ENCODE measurements around the gene RGS1. TPM values are rescaled to one million over a fixed set of nuclear protein-coding genes. Genes with fewer than 3 reads are reported as not detected.
"Not testable (repeated sequence)": the region's sequence is repeated elsewhere in the genome, so short reads cannot be mapped to it uniquely, and the experiment has no call there.

RGS1 gene
- total RNA-seq, 1 experiment from 2014 or later = not detected

DNA sequence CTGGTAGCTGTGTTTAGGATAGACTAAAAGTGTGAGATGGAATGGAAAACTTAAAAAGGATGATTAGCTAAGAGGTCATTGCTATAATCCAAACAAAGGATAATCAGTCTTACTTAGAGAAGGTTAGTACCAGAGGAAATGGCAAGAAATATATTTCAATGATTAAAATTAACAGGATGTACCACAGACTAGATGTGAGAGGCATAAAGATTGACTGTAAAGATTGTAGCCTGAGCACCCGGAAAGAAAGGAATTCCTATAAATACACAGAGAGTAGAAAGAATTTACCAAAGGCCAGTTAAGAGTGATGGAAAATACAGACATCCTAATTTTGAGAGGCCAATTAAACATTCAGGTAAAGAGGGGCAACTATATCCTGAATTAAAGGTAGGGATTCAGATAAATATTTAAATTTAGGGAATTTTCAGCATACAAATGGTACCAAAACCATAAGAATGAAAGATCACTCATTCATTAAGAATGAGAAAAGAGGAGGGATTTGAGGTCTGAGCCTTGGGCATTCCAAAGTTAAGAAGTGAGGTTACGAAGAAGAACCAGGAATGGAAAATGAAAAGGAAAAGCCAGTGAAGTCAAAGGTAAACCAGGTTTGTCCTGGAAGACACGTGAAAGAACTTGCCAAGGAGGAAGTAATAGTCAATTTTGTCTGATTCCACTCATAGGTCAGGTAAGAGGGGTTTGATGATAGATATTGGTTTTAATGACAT is 46.4 kb upstream of the RGS1 start:
- POLR2A ChIA-PET (ENCODE audit: unreplicated experiment) = no interaction called here
- H3K9me3 ChIP-seq (ENCODE audit: insufficient read depth, low read depth) = no peaks in the 10 kb centered on the region; the same call in 1 of the 2 replicates
- no peaks in the 10 kb centered on the region for H3K36me3 ChIP-seq (ENCODE audit: low read depth)
- H2AFZ ChIP-seq = no peak overlapping the region
- no peak overlapping the region for H3K27ac ChIP-seq
- H3K4me3 ChIP-seq = no peak overlapping the region
- H3K9me2 ChIP-seq (ENCODE audit: insufficient read depth) = no peaks in the 10 kb centered on the region
- no peaks in the 10 kb centered on the region for H4K20me1 ChIP-seq (ENCODE audit: insufficient read depth)
- H3K79me2 ChIP-seq (ENCODE audit: low read depth) = no peaks in the 10 kb centered on the region
- H3K4me2 ChIP-seq = no peak overlapping the region
- TF ChIP-seq EZH2 (IDR thresholded peaks at IDR 0.05; ENCODE audit: low read depth) = no peak
- TF ChIP-seq, protein P1, sequence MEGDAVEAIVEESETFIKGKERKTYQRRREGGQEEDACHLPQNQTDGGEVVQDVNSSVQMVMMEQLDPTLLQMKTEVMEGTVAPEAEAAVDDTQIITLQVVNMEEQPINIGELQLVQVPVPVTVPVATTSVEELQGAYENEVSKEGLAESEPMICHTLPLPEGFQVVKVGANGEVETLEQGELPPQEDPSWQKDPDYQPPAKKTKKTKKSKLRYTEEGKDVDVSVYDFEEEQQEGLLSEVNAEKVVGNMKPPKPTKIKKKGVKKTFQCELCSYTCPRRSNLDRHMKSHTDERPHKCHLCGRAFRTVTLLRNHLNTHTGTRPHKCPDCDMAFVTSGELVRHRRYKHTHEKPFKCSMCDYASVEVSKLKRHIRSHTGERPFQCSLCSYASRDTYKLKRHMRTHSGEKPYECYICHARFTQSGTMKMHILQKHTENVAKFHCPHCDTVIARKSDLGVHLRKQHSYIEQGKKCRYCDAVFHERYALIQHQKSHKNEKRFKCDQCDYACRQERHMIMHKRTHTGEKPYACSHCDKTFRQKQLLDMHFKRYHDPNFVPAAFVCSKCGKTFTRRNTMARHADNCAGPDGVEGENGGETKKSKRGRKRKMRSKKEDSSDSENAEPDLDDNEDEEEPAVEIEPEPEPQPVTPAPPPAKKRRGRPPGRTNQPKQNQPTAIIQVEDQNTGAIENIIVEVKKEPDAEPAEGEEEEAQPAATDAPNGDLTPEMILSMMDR (conservative IDR thresholded peaks at IDR 0.05) = no peak
- no peaks in the 10 kb centered on the region for H3K27me3 ChIP-seq (ENCODE audit: insufficient read depth, low read depth)
- BruUV-seq (replicated peaks) = no TSS peak
- H3F3A ChIP-seq (ENCODE audit: insufficient read depth, low read depth) = no peaks in the 10 kb centered on the region
- intact Hi-C loops (cut with micrococcal nuclease; ENCODE audit: unreplicated experiment) = no loop called here
- peaks cover 5% of the 10 kb centered on the region; the same call in 1 of the 2 replicates for H3K4me1 ChIP-seq (replicated peaks; ENCODE audit: insufficient read depth)
- no peak for DNase-seq
- CTCF ChIA-PET = no interaction called here

DNA sequence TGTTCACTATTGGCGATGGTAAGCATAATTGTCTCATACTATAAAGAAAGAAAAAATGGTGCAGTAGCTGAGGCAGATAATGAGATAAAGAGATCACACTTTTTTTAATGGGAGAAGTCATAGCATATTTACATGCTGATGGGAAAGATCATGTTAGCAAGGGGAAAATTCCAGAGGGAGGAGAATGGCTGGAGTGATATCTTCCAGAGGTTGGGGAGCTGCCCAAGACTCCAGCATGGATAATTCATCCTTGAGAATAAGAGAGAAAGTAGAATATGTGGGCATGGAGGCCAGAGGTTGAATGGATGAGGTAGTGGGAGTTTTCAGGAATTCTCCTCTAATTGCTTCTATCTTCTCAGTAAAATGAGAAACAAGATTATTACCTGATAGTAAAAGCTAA is 45.8 kb upstream of the RGS1 start:
- CTCF ChIA-PET = no interaction called here
- intact Hi-C loops (cut with micrococcal nuclease; ENCODE audit: unreplicated experiment) = no loop called here

DNA sequence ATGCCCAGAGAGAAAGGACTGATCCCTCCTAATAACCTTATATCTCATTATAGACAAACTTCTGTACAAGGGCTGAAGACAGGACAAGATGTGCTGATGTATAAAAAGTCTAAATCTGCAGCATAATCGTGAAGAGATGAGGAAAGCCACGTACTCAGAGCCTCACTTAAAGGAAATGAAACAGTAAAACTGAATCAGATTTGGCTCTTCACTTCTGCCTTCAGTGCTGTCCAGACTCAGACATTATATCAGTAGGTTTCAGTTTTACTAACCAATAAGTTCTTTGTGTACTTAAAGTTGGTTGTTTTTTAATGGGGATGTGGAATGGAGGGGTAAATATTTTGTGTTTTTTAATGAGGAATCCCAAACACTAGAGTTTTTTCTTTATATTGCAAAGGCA is 45.3 kb upstream of the RGS1 start:
- POLR2A ChIA-PET (ENCODE audit: unreplicated experiment) = no interaction called here

More for the DNA sequence above, 45.8 kb upstream of the RGS1 start:
- Histone ChIP-seq H3K36me3 (ENCODE audit: low read depth) (no peaks in the 10 kb centered on the region), H3K4me1 (replicated peaks; ENCODE audit: insufficient read depth) (peaks cover 5% of the 10 kb centered on the region; the same call in 1 of the 2 replicates), H3K27ac (no peak overlapping the region), H3K79me2 (ENCODE audit: low read depth) (no peaks in the 10 kb centered on the region), H3K27me3 (ENCODE audit: insufficient read depth, low read depth) (no peaks in the 10 kb centered on the region), H3K9me3 (ENCODE audit: insufficient read depth, low read depth) (no peaks in the 10 kb centered on the region; the same call in 1 of the 2 replicates), H3F3A (ENCODE audit: insufficient read depth, low read depth) (no peaks in the 10 kb centered on the region), H3K9me2 (ENCODE audit: insufficient read depth) (no peaks in the 10 kb centered on the region), H4K20me1 (ENCODE audit: insufficient read depth) (no peaks in the 10 kb centered on the region), H3K4me2 (no peak overlapping the region), H2AFZ (no peak overlapping the region), H3K4me3 (no peak overlapping the region)
- no TSS peak for BruUV-seq (replicated peaks)
- POLR2A ChIA-PET (ENCODE audit: unreplicated experiment) = no interaction called here
- no peak for TF ChIP-seq EZH2 (IDR thresholded peaks at IDR 0.05; ENCODE audit: low read depth)
- TF ChIP-seq, protein P1 (conservative IDR thresholded peaks at IDR 0.05) = no peak
- DNase-seq = no peak

DNA sequence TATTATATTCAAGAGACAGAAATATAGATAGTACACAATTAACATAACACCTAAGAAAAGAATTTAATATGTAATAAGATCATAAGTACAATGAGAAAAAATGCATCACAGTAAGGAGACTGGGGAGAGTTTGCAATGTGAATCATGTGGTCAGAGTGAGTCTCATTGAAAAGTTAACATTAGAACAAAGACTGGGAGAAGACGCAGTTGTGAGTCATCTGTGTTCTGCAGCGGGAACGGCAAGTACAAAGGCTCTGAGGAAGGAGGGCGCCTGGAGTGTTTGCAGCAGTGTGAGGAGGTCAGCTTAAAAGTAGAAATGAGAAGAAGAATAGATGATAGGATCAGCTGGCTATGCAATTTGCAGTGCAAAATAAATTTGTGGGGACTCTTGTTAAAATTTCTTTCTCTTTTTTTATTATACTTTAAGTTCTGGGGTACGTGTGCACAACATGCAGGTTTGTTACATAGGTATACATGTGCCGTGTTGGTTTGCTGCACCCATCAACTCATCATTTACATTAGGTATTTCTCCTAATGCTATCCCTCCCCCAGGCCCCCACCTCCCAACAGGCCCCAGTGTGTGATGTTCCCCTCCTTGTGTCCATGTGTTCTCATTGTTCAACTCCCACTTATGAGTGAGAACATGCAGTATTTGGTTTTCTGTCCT is 44.4 kb upstream of the RGS1 start:
- POLR2A ChIA-PET (ENCODE audit: unreplicated experiment); H3K27me3 ChIP-seq (ENCODE audit: insufficient read depth, low read depth); H3K4me3 ChIP-seq; intact Hi-C loops (cut with micrococcal nuclease; ENCODE audit: unreplicated experiment); H3K27ac ChIP-seq; BruUV-seq (replicated peaks); H3K4me2 ChIP-seq; H3K9me2 ChIP-seq (ENCODE audit: insufficient read depth); H3K79me2 ChIP-seq (ENCODE audit: low read depth); H3K9me3 ChIP-seq (ENCODE audit: insufficient read depth, low read depth); H3K4me1 ChIP-seq (replicated peaks; ENCODE audit: insufficient read depth); H3K36me3 ChIP-seq (ENCODE audit: low read depth); H4K20me1 ChIP-seq (ENCODE audit: insufficient read depth); H3F3A ChIP-seq (ENCODE audit: insufficient read depth, low read depth); CTCF ChIA-PET; H2AFZ ChIP-seq: not testable (repeated sequence)
- DNase-seq = peak; percentile 60 to 75

More for the DNA sequence above, 45.3 kb upstream of the RGS1 start:
- CTCF ChIA-PET = no interaction called here
- Histone ChIP-seq H3F3A (ENCODE audit: insufficient read depth, low read depth) (no peaks in the 10 kb centered on the region), H3K9me3 (ENCODE audit: insufficient read depth, low read depth) (no peaks in the 10 kb centered on the region; the same call in 1 of the 2 replicates), H3K4me3 (no peak overlapping the region), H2AFZ (no peak overlapping the region), H3K27ac (no peak overlapping the region), H3K36me3 (ENCODE audit: low read depth) (no peaks in the 10 kb centered on the region), H3K27me3 (ENCODE audit: insufficient read depth, low read depth) (no peaks in the 10 kb centered on the region), H3K4me2 (no peak overlapping the region), H3K79me2 (ENCODE audit: low read depth) (no peaks in the 10 kb centered on the region), H3K9me2 (ENCODE audit: insufficient read depth) (no peaks in the 10 kb centered on the region), H4K20me1 (ENCODE audit: insufficient read depth) (no peaks in the 10 kb centered on the region), H3K4me1 (replicated peaks; ENCODE audit: insufficient read depth) (peaks cover 5% of the 10 kb centered on the region; the same call in 1 of the 2 replicates)
- intact Hi-C loops (cut with micrococcal nuclease; ENCODE audit: unreplicated experiment) = no loop called here
- BruUV-seq (replicated peaks) = no TSS peak
- DNase-seq = no peak
- TF ChIP-seq, protein P1 (conservative IDR thresholded peaks at IDR 0.05) = no peak
- TF ChIP-seq EZH2 (IDR thresholded peaks at IDR 0.05; ENCODE audit: low read depth) = no peak

Measured in PC-9 (cell line).